Liver (tissue), 9 donors: ENCODE measurements around the gene PPP1R12A. TPM values are rescaled to one million over a fixed set of nuclear protein-coding genes. Genes with fewer than 3 reads are reported as not detected.

Experiments
- DNase-seq: peaks from one replicate; pipeline ENCODE4 v3.0.0-alpha.2; 2017; ENCODE audit warnings: low spot score
- H3K27ac ChIP-seq, 2 donors: one replicate each; pipeline ENCODE4 v1.7.0; 2013; ENCODE audit warnings: inconsistent platforms in 2 of 2, low read length in 2 of 2, control low read depth in 1 of 2, low read depth in 1 of 2, mild to moderate bottlenecking in 1 of 2
- H3K27me3 ChIP-seq, 4 donors: one replicate each; pipeline versions ENCODE4 v1.6.1 to v1.7.0; 2013; ENCODE audit warnings: low read length in 3 of 4, inconsistent platforms in 1 of 4, mild to moderate bottlenecking in 1 of 4, moderate library complexity in 1 of 4; ENCODE audit not compliant: control insufficient read depth in 4 of 4, insufficient read depth in 4 of 4
- H3K36me3 ChIP-seq, 4 donors: one replicate each; pipeline versions ENCODE4 v1.6.1 to v1.7.0; 2013; ENCODE audit warnings: low read length in 3 of 4, mild to moderate bottlenecking in 3 of 4, low read depth in 1 of 4, moderate library complexity in 1 of 4; ENCODE audit not compliant: control insufficient read depth in 4 of 4, insufficient read depth in 3 of 4
- H3K4me1 ChIP-seq, 4 donors: one replicate each; pipeline versions ENCODE4 v1.6.1 to v1.7.0; 2013; ENCODE audit warnings: low read length in 3 of 4, mild to moderate bottlenecking in 3 of 4, moderate library complexity in 1 of 4; ENCODE audit not compliant: control insufficient read depth in 4 of 4, insufficient read depth in 4 of 4
- H3K4me3 ChIP-seq, 3 donors: one replicate each; pipeline versions ENCODE4 v1.6.1 to v1.7.0; 2013; ENCODE audit warnings: low read length in 3 of 3, control low read depth in 1 of 3, low read depth in 1 of 3, mild to moderate bottlenecking in 1 of 3
- H3K9ac ChIP-seq, 2 donors: one replicate each; pipeline ENCODE4 v1.7.0; 2013; ENCODE audit warnings: low read length in 2 of 2, mild to moderate bottlenecking in 2 of 2, moderate library complexity in 2 of 2, control low read depth in 1 of 2, low read depth in 1 of 2
- H3K9me3 ChIP-seq, 4 donors: one replicate each; pipeline versions ENCODE4 v1.6.1 to v1.7.0; 2013; ENCODE audit warnings: low read length in 3 of 4; ENCODE audit not compliant: control insufficient read depth in 4 of 4
- ATF3 ChIP-seq: IDR thresholded peaks from 2 replicates; pipeline ENCODE4 v1.6.1; 2016; ENCODE audit warnings: antibody characterized with exemption
- EGR1 ChIP-seq, 2 donors: IDR thresholded peaks; 2 replicates each; pipeline ENCODE4 v1.6.1; 2016 to 2018; ENCODE audit warnings: antibody characterized with exemption in 2 of 2, low read depth in 2 of 2
- FOXA1 ChIP-seq: IDR thresholded peaks from 2 replicates; pipeline ENCODE4 v1.6.1; 2016; ENCODE audit warnings: antibody characterized with exemption
- FOXA2 ChIP-seq: IDR thresholded peaks from 2 replicates; pipeline ENCODE4 v1.6.1; 2016; ENCODE audit warnings: antibody characterized with exemption
- GABPA ChIP-seq, 2 donors: IDR thresholded peaks in 1 of 2; conservative IDR thresholded peaks in 1 of 2; 2 replicates each; pipeline ENCODE4 v1.6.1; 2016; ENCODE audit warnings: antibody characterized with exemption in 2 of 2, mild to moderate bottlenecking in 1 of 2, moderate library complexity in 1 of 2
- HNF4A ChIP-seq, 2 donors: conservative IDR thresholded peaks; 2 replicates each; pipeline ENCODE4 v1.6.1; 2016; ENCODE audit warnings: antibody characterized with exemption in 2 of 2, mild to moderate bottlenecking in 2 of 2
- HNF4G ChIP-seq: IDR thresholded peaks from 2 replicates; pipeline ENCODE4 v1.6.1; 2016; ENCODE audit warnings: antibody characterized with exemption
- JUND ChIP-seq, 2 donors: IDR thresholded peaks; 2 replicates each; pipeline ENCODE4 v1.6.1; 2016; ENCODE audit warnings: antibody characterized with exemption in 2 of 2
- MAX ChIP-seq: IDR thresholded peaks from 2 replicates; pipeline ENCODE4 v1.6.1; 2016; ENCODE audit warnings: antibody characterized with exemption
- NR2F2 ChIP-seq: IDR thresholded peaks from 2 replicates; pipeline ENCODE4 v1.6.1; 2016; ENCODE audit warnings: antibody characterized with exemption
- RAD21 ChIP-seq, 2 donors: IDR thresholded peaks; 2 replicates each; pipeline ENCODE4 v1.6.1; 2016; ENCODE audit warnings: antibody characterized with exemption in 2 of 2, mild to moderate bottlenecking in 2 of 2
- REST ChIP-seq: IDR thresholded peaks from 2 replicates; pipeline ENCODE4 v1.6.1; 2016; ENCODE audit warnings: antibody characterized with exemption, mild to moderate bottlenecking
- RXRA ChIP-seq, 2 donors: IDR thresholded peaks; 2 replicates each; pipeline ENCODE4 v1.6.1; 2017 to 2018; ENCODE audit warnings: antibody characterized with exemption in 2 of 2, mild to moderate bottlenecking in 1 of 2
- SP1 ChIP-seq: IDR thresholded peaks from 2 replicates; pipeline ENCODE4 v1.6.1; 2018; ENCODE audit warnings: antibody characterized with exemption, mild to moderate bottlenecking
- TAF1 ChIP-seq: conservative IDR thresholded peaks from 2 replicates; pipeline ENCODE4 v1.6.1; 2016; ENCODE audit warnings: antibody characterized with exemption, mild to moderate bottlenecking
- YY1 ChIP-seq: IDR thresholded peaks from 2 replicates; pipeline ENCODE4 v1.6.1; 2016; ENCODE audit warnings: antibody characterized with exemption, mild to moderate bottlenecking
- WGBS: extraction: QIAGEN DNeasy Blood & Tissue Kit; methylation state at CpG from one replicate; pipeline ENCODE4 v1.1.7; 2013; 5-methylcytosine and 5-hydroxymethylcytosine counted together
- polyA plus RNA-seq, 2 donors: library from polyadenylated mRNA; stranded (reverse) in 1 of 2; unstranded in 1 of 2; fragments of 200-250 nt in 1 of 2; fragments of >200 nt in 1 of 2; fragmentation: Nextera tagmentation in 1 of 2; extraction: Ambion mirVana in 1 of 2; gene quantifications; one replicate each; pipeline versions ENCODE4 v1.2.1 to v1.2.3, GENCODE V29; 2013 to 2015
- total RNA-seq, 2 donors: library from RNA; depleted of rRNA; stranded (reverse); fragments of >200 nt; gene quantifications; one replicate each; pipeline ENCODE4 v1.2.3, GENCODE V29; 2014
- TF ChIP-seq, protein P1 (sequence below): fragments of 150-350 bp; IDR thresholded peaks from 2 replicates; pipeline ENCODE4 v1.5.1; 2017; ENCODE audit warnings: improper control_type of control experiment, low read depth, low read length; ENCODE audit not compliant: missing input control
- TF ChIP-seq, protein P2 (sequence below): IDR thresholded peaks from 2 replicates; pipeline ENCODE4 v1.6.1; 2016; ENCODE audit warnings: antibody characterized with exemption
- donor health status: healthy.
- donor health status: healthy.
- donor health status: healthy.
- donor health status: healthy.
- donor health status: healthy.

The PPP1R12A gene
- total and polyA plus RNA-seq, 4 donors: 5.1 to 41.6 (median 27.8) TPM

DNA sequence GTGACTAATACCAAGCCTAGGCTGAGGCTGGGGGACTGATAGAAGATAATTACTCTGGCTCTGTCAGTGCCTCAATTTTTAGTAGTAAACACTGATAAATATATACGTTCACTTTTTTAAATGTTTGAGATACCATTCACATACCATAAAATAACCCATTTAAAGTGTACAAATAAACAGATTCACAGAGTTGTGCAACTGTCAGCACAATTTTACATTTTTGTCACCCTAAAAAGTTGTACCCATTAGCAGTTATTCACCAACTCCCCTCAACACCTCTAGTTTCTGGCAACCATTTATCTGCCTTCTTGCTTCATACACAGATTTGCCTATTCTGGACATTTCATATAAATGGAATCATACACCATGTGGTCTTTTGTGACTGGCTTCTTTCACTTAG is 15.1 kb downstream of the PPP1R12A start (continued):
- no peak for TF ChIP-seq REST
- TF ChIP-seq HNF4A (conservative IDR thresholded peaks at IDR 0.05): no peak
- TF ChIP-seq FOXA1: no peak
- no peak for TF ChIP-seq FOXA2
- no peak for TF ChIP-seq SP1
- no peak for TF ChIP-seq NR2F2

DNA sequence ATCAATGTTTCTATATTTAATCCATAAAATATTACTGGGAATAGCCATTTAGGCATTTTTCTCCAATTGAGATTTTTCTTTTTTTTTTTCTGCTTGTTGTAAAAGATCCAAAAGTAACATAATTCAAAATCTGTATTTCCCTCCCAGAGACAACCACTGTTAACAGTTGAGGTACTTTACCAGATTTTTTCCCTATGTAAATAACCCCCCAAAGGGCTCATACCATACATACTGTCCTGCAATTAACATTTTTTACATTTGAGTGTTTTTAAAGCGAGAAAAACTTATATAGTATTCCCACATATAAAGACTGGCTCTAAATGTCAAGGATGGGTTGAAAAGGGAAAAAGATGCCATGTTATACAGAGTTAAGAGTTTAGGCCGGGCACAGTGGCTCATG is 18.1 kb downstream of the PPP1R12A start:
- no peaks in the 10 kb centered on the region for H3K27me3 ChIP-seq
- 98% methylated on average over 2 of the region's 2 CpGs for WGBS
- no peaks in the 10 kb centered on the region for H3K9me3 ChIP-seq
- no peak overlapping the region for H3K4me3 ChIP-seq
- TF ChIP-seq GABPA (IDR thresholded peaks at IDR 0.05 in 1 of 2, conservative IDR thresholded peaks at IDR 0.05 in 1 of 2): no peak
- no peak for TF ChIP-seq YY1
- TF ChIP-seq FOXA2: no peak
- TF ChIP-seq RXRA (IDR thresholded peaks at IDR 0.05): no peak
- TF ChIP-seq TAF1: no peak
- no peak for TF ChIP-seq SP1
- TF ChIP-seq HNF4A (conservative IDR thresholded peaks at IDR 0.05): no peak
- TF ChIP-seq, protein P1, sequence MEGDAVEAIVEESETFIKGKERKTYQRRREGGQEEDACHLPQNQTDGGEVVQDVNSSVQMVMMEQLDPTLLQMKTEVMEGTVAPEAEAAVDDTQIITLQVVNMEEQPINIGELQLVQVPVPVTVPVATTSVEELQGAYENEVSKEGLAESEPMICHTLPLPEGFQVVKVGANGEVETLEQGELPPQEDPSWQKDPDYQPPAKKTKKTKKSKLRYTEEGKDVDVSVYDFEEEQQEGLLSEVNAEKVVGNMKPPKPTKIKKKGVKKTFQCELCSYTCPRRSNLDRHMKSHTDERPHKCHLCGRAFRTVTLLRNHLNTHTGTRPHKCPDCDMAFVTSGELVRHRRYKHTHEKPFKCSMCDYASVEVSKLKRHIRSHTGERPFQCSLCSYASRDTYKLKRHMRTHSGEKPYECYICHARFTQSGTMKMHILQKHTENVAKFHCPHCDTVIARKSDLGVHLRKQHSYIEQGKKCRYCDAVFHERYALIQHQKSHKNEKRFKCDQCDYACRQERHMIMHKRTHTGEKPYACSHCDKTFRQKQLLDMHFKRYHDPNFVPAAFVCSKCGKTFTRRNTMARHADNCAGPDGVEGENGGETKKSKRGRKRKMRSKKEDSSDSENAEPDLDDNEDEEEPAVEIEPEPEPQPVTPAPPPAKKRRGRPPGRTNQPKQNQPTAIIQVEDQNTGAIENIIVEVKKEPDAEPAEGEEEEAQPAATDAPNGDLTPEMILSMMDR: no peak
- no peak for TF ChIP-seq HNF4G
- no peak for TF ChIP-seq REST
- no peak for TF ChIP-seq EGR1 (IDR thresholded peaks at IDR 0.05; ENCODE audit: low read depth in 2 of 2)
- no peak for TF ChIP-seq FOXA1
- no peak for TF ChIP-seq ATF3
- no peak for TF ChIP-seq MAX
- no peak for TF ChIP-seq JUND (IDR thresholded peaks at IDR 0.05)
- TF ChIP-seq, protein P2, sequence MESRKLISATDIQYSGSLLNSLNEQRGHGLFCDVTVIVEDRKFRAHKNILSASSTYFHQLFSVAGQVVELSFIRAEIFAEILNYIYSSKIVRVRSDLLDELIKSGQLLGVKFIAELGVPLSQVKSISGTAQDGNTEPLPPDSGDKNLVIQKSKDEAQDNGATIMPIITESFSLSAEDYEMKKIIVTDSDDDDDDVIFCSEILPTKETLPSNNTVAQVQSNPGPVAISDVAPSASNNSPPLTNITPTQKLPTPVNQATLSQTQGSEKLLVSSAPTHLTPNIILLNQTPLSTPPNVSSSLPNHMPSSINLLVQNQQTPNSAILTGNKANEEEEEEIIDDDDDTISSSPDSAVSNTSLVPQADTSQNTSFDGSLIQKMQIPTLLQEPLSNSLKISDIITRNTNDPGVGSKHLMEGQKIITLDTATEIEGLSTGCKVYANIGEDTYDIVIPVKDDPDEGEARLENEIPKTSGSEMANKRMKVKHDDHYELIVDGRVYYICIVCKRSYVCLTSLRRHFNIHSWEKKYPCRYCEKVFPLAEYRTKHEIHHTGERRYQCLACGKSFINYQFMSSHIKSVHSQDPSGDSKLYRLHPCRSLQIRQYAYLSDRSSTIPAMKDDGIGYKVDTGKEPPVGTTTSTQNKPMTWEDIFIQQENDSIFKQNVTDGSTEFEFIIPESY: no peak
- no peak for TF ChIP-seq RAD21 (IDR thresholded peaks at IDR 0.05)
- TF ChIP-seq NR2F2: no peak
- no peak overlapping the region for H3K9ac ChIP-seq
- H3K27ac ChIP-seq: no peak overlapping the region
- H3K4me1 ChIP-seq: peaks cover 0 to 3% (median 0%) of the 10 kb centered on the region in 4 donors
- DNase-seq: no peak
- H3K36me3 ChIP-seq: no peaks in the 10 kb centered on the region
